K562 (cell line): ENCODE results near the gene PACRG. TPM values are rescaled to one million over a fixed set of nuclear protein-coding genes. Genes with fewer than 3 reads are reported as not detected.

ENCODE experiments used
- BRD4 ChIP-seq: fragments of 200-600 bp; sonication (generic); IDR thresholded peaks from 2 replicates; pipeline ENCODE4 v1.6.1; 2017; ENCODE audit warnings: inconsistent platforms
- BRF1 ChIP-seq: IDR thresholded peaks from 3 replicates; pipeline ENCODE4 v1.6.1; 2011; ENCODE audit warnings: borderline replicate concordance, mild to moderate bottlenecking; ENCODE audit not compliant: insufficient read length; ENCODE audit errors: extremely low read depth
- L3MBTL2 ChIP-seq: fragments of 450-650 bp; IDR thresholded peaks from 2 replicates; pipeline ENCODE4 v1.6.1; 2016; ENCODE audit warnings: mild to moderate bottlenecking, moderate library complexity
- MIER1 ChIP-seq: fragments of 450-650 bp; IDR thresholded peaks from 2 replicates; pipeline ENCODE4 v1.6.1; 2016; ENCODE audit warnings: antibody characterized with exemption, mild to moderate bottlenecking, low read depth
- NKRF ChIP-seq: fragments of 450-650 bp; IDR thresholded peaks from 2 replicates; pipeline ENCODE4 v1.6.1; 2016; ENCODE audit warnings: borderline replicate concordance
- NR1H2 ChIP-seq: sonication (generic); formaldehyde crosslinking; IDR thresholded peaks from 2 replicates; pipeline ENCODE4 v1.4.0; 2020; ENCODE audit warnings: mild to moderate bottlenecking, missing genetic modification reagents
- POLR3A ChIP-seq: IDR thresholded peaks from 2 replicates; pipeline ENCODE4 v1.6.1; 2011; ENCODE audit warnings: borderline replicate concordance, mild to moderate bottlenecking, moderate library complexity; ENCODE audit not compliant: insufficient read length, insufficient read depth; ENCODE audit errors: extremely low read depth
- RBM15 ChIP-seq: fragments of 200-400 bp; formaldehyde crosslinking; IDR thresholded peaks from 2 replicates; pipeline ENCODE4 v1.6.1; 2018; ENCODE audit warnings: mild to moderate bottlenecking, low read length, moderate library complexity; ENCODE audit not compliant: insufficient read depth
- SNAPC5 ChIP-seq: fragments of 250-450 bp; sonication (Bioruptor Pico); IDR thresholded peaks from 2 replicates; pipeline ENCODE4 v1.8.0; 2021; ENCODE audit warnings: moderate library complexity, mild to moderate bottlenecking, inconsistent platforms
- ZBTB26 ChIP-seq: fragments of 450-650 bp; formaldehyde crosslinking; IDR thresholded peaks from 2 replicates; pipeline ENCODE4 v1.4.0; 2022; ENCODE audit warnings: missing genetic modification characterization
- ZNF197 ChIP-seq: fragments of 200-800 bp; sonication (Bioruptor generic); IDR thresholded peaks from 2 replicates; pipeline ENCODE4 v1.6.1; 2016; ENCODE audit warnings: low read depth, missing genetic modification characterization, missing compliant biosample characterization
- ZNF586 ChIP-seq: fragments of 450-650 bp; formaldehyde crosslinking; conservative IDR thresholded peaks from 2 replicates; pipeline ENCODE4 v1.4.0; 2020; ENCODE audit warnings: mild to moderate bottlenecking, moderate library complexity
- polyA plus RNA-seq, 8 experiments: library from polyadenylated mRNA; depleted of rRNA in 4 of 8; stranded (reverse) in 5 of 8; unstranded in 3 of 8; fragments of >200 nt; fragmentation: Nextera tagmentation in 2 of 8; fragmentation: Illumina TruSeq in 1 of 8; extraction: Ambion mirVana in 2 of 8; extraction: Trizol in 1 of 8; gene quantifications; 2 replicates each; pipeline versions ENCODE4 v1.2.1 to v1.2.3, GENCODE V29; 2011 to 2014; ENCODE audit warnings: inconsistent platforms in 1 of 8, missing spikeins in 1 of 8
- total RNA-seq, 7 experiments: library from RNA; depleted of rRNA in 6 of 7; stranded (reverse); fragments of >200 nt in 6 of 7; fragmentation: Illumina TruSeq in 2 of 7; extraction: Trizol in 2 of 7; gene quantifications; 2 replicates each; pipeline versions ENCODE4 v1.2.1 to v1.2.3, GENCODE V29; 2011 to 2021; ENCODE audit warnings: low replicate concordance in 1 of 7
- TF ChIP-seq, protein P1 (sequence below): fragments of 450-650 bp; IDR thresholded peaks from 2 replicates; pipeline ENCODE4 v1.7.1; 2018; ENCODE audit warnings: mild to moderate bottlenecking, low read depth; ENCODE audit not compliant: partially characterized antibody
- TF ChIP-seq, protein P2 (sequence below): fragments of 450-650 bp; formaldehyde crosslinking; IDR thresholded peaks from 2 replicates; pipeline ENCODE4 v1.4.0; 2020; ENCODE audit warnings: mild to moderate bottlenecking, moderate library complexity
- TF ChIP-seq, protein P3 (sequence below): sonication (generic); formaldehyde crosslinking; IDR thresholded peaks from 2 replicates; pipeline ENCODE4 v1.8.1; 2023; ENCODE audit warnings: mild to moderate bottlenecking, missing genetic modification reagents
- TF ChIP-seq, protein P4 (sequence below): fragments of 450-650 bp; formaldehyde crosslinking; IDR thresholded peaks from 2 replicates; pipeline ENCODE4 v1.4.0; 2022; ENCODE audit warnings: mild to moderate bottlenecking, moderate library complexity

The PACRG gene
- total and polyA plus RNA-seq, 9 of the 15 experiments (the other 6 are each of a cell fraction or from before 2014, with no cell fraction given) = 0.04 TPM; not detected in 8

DNA sequence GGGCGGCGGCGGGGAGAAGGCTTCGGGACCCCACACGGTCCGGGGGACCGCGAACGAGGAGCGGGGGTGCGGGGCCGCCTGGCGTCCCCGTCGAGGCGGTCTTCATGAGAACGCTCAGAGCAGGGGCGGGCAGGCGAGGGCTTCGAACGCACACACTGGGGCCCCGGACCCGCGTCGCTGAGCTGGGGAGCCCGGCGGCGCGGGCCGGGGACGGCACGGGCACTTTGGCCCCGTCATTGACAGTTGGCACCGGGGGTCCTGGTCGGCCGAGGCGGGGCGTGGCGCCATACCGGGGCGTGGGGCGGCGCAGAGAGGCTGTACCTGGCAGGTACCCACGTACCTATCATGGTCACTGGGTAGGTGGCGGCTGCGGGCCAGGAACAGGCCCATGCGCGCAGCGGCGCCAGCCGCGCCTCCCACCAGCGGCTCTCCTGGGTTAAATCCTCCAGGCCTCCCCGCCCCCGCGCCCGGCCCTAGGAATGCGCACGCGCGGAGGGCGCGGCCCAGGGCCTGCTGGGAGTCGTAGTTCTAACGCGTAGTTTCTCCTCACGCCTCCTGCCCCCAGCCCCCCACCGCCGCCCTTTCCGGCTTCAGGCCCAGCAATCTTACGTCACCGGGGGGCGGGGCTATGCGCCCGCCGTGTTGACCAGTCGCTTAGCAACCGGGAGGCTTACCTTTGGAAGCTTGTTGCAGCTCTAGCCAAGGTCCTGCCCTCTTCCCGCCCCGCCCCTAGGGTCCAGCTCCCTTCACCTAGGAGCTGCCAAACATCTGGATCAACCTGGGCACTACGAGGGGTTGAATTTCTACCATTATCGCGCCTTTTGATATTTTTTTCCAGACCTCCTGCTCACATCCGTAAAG, at the start of gene PACRG, which contains the start of gene PRKN (continued):
- TF ChIP-seq, protein P1, sequence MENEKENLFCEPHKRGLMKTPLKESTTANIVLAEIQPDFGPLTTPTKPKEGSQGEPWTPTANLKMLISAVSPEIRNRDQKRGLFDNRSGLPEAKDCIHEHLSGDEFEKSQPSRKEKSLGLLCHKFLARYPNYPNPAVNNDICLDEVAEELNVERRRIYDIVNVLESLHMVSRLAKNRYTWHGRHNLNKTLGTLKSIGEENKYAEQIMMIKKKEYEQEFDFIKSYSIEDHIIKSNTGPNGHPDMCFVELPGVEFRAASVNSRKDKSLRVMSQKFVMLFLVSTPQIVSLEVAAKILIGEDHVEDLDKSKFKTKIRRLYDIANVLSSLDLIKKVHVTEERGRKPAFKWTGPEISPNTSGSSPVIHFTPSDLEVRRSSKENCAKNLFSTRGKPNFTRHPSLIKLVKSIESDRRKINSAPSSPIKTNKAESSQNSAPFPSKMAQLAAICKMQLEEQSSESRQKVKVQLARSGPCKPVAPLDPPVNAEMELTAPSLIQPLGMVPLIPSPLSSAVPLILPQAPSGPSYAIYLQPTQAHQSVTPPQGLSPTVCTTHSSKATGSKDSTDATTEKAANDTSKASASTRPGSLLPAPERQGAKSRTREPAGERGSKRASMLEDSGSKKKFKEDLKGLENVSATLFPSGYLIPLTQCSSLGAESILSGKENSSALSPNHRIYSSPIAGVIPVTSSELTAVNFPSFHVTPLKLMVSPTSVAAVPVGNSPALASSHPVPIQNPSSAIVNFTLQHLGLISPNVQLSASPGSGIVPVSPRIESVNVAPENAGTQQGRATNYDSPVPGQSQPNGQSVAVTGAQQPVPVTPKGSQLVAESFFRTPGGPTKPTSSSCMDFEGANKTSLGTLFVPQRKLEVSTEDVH = no peak
- TF ChIP-seq MIER1 (no peak), SNAPC5 (CRISPR knock-in tag) (no peak), ZNF586 (no peak), NR1H2 (no peak), POLR3A (no peak), RBM15 (no peak), ZBTB26 (CRISPR knock-in tag) (no peak), L3MBTL2 (peak; percentile 77), NKRF (no peak), BRD4 (0 out of 2 replicates have a peak, but pooled peaks have one; percentile 47), ZNF197 (CRISPR knock-in tag) (no peak), BRF1 (no peak)
- TF ChIP-seq, protein P2, sequence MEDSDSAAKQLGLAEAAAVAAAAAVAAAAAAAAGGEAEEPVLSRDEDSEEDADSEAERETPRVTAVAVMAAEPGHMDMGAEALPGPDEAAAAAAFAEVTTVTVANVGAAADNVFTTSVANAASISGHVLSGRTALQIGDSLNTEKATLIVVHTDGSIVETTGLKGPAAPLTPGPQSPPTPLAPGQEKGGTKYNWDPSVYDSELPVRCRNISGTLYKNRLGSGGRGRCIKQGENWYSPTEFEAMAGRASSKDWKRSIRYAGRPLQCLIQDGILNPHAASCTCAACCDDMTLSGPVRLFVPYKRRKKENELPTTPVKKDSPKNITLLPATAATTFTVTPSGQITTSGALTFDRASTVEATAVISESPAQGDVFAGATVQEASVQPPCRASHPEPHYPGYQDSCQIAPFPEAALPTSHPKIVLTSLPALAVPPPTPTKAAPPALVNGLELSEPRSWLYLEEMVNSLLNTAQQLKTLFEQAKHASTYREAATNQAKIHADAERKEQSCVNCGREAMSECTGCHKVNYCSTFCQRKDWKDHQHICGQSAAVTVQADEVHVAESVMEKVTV (CRISPR knock-in tag) = no peak
- TF ChIP-seq, protein P3, sequence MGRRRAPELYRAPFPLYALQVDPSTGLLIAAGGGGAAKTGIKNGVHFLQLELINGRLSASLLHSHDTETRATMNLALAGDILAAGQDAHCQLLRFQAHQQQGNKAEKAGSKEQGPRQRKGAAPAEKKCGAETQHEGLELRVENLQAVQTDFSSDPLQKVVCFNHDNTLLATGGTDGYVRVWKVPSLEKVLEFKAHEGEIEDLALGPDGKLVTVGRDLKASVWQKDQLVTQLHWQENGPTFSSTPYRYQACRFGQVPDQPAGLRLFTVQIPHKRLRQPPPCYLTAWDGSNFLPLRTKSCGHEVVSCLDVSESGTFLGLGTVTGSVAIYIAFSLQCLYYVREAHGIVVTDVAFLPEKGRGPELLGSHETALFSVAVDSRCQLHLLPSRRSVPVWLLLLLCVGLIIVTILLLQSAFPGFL = no peak
- TF ChIP-seq, protein P4, sequence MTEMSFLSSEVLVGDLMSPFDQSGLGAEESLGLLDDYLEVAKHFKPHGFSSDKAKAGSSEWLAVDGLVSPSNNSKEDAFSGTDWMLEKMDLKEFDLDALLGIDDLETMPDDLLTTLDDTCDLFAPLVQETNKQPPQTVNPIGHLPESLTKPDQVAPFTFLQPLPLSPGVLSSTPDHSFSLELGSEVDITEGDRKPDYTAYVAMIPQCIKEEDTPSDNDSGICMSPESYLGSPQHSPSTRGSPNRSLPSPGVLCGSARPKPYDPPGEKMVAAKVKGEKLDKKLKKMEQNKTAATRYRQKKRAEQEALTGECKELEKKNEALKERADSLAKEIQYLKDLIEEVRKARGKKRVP (CRISPR knock-in tag) = no peak
